GM21825 (cell line): ENCODE measurements around the gene PIP4P1.
"Not testable (repeated sequence)": the region's sequence is repeated elsewhere in the genome, so short reads cannot be mapped to it uniquely, and the experiment has no call there.

Experiments used
- ATAC-seq: cut with Tn5 transposase; IDR thresholded peaks from one replicate; pipeline ENCODE4 v1.9.1; 2021; ENCODE audit warnings: mild to moderate bottlenecking, moderate library complexity; ENCODE audit not compliant: unreplicated experiment

PIP4P1 gene

GRCh38 chr14:20461225-20462141 lies at the start of gene PIP4P1:
PIP4P1 (minus strand) TSS chr14:20461434; CDS start chr14:20461325, 109 bp downstream.
- peak; percentile 92 for ATAC-seq

- no peak for ATAC-seq
These were observed 47.1 kb upstream of the PIP4P1 start for GRCh38 chr14:20508367-20508766.

GRCh38 chr14:20507537-20507936 lies 46.3 kb upstream of the PIP4P1 start:
- not testable (repeated sequence) for ATAC-seq

- ATAC-seq, result not testable (repeated sequence)
These were observed 45.5 kb upstream of the PIP4P1 start for GRCh38 chr14:20506752-20507151.

GRCh38 chr14:20506276-20506675 lies 45.0 kb upstream of the PIP4P1 start:
- ATAC-seq, result not testable (repeated sequence)

GRCh38 chr14:20503898-20504297 lies 42.7 kb upstream of the PIP4P1 start:
- ATAC-seq, result no peak

GRCh38 chr14:20501346-20501745 lies 40.1 kb upstream of the PIP4P1 start:
- ATAC-seq, result no peak

GRCh38 chr14:20499881-20500280 lies 38.6 kb upstream of the PIP4P1 start:
- no peak for ATAC-seq

GRCh38 chr14:20499108-20499507 lies 37.9 kb upstream of the PIP4P1 start:
- ATAC-seq, result no peak

GRCh38 chr14:20498622-20499021 lies 37.4 kb upstream of the PIP4P1 start:
- no peak for ATAC-seq

GRCh38 chr14:20494935-20495766 lies 33.9 kb upstream of the PIP4P1 start:
- ATAC-seq, result no peak

- ATAC-seq, result no peak
These were observed 32.4 kb upstream of the PIP4P1 start for GRCh38 chr14:20493634-20494033.

- no peak for ATAC-seq
These were observed 31.3 kb upstream of the PIP4P1 start for GRCh38 chr14:20492486-20492885.

- ATAC-seq, result no peak
These were observed 29.3 kb upstream of the PIP4P1 start for GRCh38 chr14:20490563-20490962.

- ATAC-seq, result peak; percentile 48
These were observed 28.1 kb upstream of the PIP4P1 start for GRCh38 chr14:20489093-20489994.

- ATAC-seq, result no peak
These were observed 26.1 kb upstream of the PIP4P1 start for GRCh38 chr14:20487396-20487725.

GRCh38 chr14:20486684-20487395 lies 25.6 kb upstream of the PIP4P1 start:
- ATAC-seq, result no peak

GRCh38 chr14:20485900-20486299 lies 24.7 kb upstream of the PIP4P1 start:
- ATAC-seq, result no peak

- ATAC-seq, result no peak
These were observed 21.1 kb upstream of the PIP4P1 start for GRCh38 chr14:20482382-20482781.

- ATAC-seq, result no peak
These were observed 17.7 kb upstream of the PIP4P1 start for GRCh38 chr14:20478894-20479293.
